ENCODE measurements around the gene CYP4F3.
"Not testable (repeated sequence)": the region's sequence is repeated elsewhere in the genome, so short reads cannot be mapped to it uniquely, and the experiment has no call there.

The CYP4F3 gene

DNA sequence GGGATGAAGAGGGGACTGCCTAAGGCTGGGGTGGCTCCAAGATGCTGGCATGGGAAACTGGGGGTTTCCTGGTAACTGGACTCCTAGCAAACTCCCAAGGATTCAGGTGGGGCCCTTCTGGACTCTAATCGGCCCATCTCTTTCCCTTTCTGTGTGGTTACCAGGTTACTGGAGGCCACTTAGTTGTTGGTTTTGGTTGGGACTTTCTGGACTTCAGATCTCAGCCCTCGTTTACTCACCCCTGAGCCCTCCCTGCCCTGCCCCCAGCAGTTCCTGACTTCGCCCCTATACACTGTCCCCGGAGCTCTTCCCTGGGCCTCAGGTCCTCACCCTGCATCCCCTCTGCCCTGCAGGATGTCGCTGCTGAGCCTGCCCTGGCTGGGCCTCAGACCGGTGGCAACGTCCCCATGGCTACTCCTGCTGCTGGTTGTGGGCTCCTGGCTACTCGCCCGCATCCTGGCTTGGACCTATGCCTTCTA is 32.5 kb downstream of the CYP4F3 start:
- no peak overlapping the region for H3K27ac ChIP-seq
- TF ChIP-seq, protein P1, sequence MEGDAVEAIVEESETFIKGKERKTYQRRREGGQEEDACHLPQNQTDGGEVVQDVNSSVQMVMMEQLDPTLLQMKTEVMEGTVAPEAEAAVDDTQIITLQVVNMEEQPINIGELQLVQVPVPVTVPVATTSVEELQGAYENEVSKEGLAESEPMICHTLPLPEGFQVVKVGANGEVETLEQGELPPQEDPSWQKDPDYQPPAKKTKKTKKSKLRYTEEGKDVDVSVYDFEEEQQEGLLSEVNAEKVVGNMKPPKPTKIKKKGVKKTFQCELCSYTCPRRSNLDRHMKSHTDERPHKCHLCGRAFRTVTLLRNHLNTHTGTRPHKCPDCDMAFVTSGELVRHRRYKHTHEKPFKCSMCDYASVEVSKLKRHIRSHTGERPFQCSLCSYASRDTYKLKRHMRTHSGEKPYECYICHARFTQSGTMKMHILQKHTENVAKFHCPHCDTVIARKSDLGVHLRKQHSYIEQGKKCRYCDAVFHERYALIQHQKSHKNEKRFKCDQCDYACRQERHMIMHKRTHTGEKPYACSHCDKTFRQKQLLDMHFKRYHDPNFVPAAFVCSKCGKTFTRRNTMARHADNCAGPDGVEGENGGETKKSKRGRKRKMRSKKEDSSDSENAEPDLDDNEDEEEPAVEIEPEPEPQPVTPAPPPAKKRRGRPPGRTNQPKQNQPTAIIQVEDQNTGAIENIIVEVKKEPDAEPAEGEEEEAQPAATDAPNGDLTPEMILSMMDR (IDR thresholded peaks at IDR 0.05): no peak
- no peak for TF ChIP-seq ZFX (IDR thresholded peaks at IDR 0.05; ENCODE audit: borderline replicate concordance)

DNA sequence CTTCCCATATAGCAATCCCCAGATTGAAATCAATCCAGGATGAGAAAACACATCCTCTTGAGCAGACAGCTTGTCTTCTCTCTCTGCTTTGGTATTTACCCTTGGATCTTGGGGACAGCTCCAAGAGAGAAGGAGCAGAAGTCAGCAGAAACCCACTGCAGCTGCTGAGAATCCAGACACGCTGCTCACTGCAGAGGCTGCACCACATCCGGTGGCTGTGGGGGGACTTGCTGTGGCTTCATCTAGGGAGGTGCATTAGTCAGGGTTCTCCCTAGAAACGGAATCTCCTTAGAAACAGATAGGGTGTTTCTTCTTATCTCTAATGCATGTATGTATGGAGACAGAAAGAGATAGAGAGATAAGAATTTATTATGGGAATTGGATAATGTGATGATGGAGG is 34.9 kb downstream of the CYP4F3 start:
- no peak overlapping the region for H3K27ac ChIP-seq
- TF ChIP-seq, protein P1 (IDR thresholded peaks at IDR 0.05): no peak
- TF ChIP-seq ZFX (IDR thresholded peaks at IDR 0.05; ENCODE audit: borderline replicate concordance): no peak

DNA sequence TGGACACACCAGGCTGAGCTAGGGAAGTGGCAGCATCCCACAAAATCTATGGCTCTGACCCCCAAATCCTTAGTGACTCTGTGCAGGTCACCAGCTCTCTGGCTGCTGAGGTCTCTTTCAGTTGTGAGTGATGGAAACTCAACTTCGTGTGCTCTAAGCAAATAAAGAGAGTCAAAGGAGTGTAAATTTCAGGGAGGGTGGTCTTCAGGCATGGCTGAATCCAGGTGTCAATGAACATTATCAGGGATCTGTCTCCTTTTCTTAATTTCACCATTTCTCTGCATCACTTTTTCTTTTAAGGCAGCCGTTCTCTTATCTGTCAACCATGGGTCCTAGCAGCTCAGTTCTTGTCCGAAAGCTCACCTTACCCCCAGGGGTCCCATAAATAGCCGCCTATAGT is 38.4 kb downstream of the CYP4F3 start:
- H3K27ac ChIP-seq: no peak overlapping the region
- TF ChIP-seq, protein P1 (IDR thresholded peaks at IDR 0.05): no peak

DNA sequence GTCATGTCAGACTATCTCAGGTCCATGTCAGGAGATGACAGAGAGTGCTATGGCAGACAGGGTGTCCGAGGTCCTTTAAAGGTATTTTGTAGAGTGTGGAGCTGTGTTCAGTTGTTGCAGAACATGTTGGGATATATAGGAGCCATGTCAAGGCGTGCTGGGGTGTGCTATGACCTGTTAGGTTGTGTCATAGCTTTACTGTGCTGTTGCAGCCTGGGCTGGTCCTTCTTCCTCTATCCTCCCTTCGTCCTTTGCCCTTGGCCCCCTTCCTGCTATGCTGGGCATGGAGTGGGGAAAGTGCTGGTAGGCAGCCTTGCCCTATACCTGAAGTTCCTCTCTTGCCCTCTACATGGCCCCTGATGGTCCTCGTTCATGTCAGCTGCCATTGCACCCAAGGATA is 39.2 kb downstream of the CYP4F3 start:
- H3K27ac ChIP-seq: not testable (repeated sequence)

DNA sequence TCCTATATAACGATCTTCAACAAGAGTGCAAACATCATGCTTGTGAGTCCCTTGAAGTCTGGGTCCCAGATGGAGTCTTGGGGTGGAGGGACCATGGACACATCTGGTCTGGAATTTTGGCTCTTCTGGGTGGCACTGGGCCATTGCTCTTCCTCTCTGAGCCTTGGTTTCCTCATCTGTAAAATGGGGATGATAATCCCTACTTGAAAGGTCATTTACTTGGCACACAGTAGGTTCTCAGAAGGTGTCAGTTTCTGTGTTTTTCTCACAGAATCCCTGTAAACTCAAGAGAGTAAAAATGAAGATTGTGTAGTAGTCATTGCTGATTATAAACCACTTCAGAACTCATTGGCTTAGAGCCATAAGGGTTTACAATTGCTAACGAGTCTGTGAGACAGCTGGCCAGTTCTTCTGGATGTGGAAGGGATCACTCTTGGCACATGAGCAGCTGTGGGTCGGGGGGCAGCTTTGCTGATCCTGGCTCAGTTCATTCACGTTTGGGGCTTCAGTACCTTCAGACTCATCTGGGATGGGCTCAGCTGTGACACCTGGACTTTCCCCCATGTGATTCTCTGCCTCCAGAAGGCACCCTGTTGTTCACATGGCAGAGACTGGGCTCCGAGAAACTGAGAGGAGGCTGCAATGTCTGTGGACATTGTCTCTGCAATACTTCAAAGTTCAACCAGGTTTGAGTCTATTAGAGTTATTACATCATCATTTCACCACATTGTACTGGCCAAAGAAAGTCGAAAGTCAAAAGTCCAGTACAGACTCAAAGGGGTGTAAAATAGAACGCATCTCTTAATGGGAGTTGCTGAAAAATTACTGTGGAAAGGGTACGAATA is 40.0 kb downstream of the CYP4F3 start:
- no peak overlapping the region for H3K27ac ChIP-seq
- TF ChIP-seq ZFX (IDR thresholded peaks at IDR 0.05; ENCODE audit: borderline replicate concordance): no peak
- TF ChIP-seq, protein P1 (IDR thresholded peaks at IDR 0.05): no peak

- TF ChIP-seq, protein P1 (IDR thresholded peaks at IDR 0.05): no peak
- TF ChIP-seq ZFX (IDR thresholded peaks at IDR 0.05; ENCODE audit: borderline replicate concordance): no peak
Observed at GRCh38 chr19:15683411-15683810, 42.7 kb downstream of the CYP4F3 start.

GRCh38 chr19:15684828-15685227 is 44.1 kb downstream of the CYP4F3 start:
- TF ChIP-seq ZFX (IDR thresholded peaks at IDR 0.05; ENCODE audit: borderline replicate concordance): no peak
- TF ChIP-seq, protein P1 (IDR thresholded peaks at IDR 0.05): no peak

More at GRCh38 chr19:15683411-15683810, 42.7 kb downstream of the CYP4F3 start:
- no peak overlapping the region for H3K27ac ChIP-seq

More at GRCh38 chr19:15684828-15685227, 44.1 kb downstream of the CYP4F3 start:
- H3K27ac ChIP-seq: no peak overlapping the region
